ENCODE results near the gene MON1B.

DNA sequence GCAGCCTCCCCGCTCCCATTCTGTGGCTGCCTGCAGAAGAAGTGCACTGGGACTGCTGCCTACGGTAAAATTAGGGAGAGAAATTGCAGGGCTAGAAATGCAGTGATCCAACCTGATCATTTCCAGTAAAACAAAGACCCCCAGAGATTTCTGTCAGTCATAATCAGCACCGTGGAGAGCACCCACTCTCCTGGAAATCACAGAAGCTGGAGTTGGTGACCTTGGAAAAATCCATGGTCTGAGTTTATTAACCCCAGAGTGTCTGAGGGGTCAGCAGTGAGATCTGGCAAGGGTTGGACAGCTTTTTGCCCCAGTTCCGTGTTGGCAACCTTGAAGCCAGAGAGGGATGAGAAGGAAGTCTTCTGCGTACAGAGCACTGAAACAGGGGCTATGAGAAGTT lies 16.0 kb downstream of the MON1B start:
- TF ChIP-seq EZH2 (IDR thresholded peaks at IDR 0.05; ENCODE audit: borderline replicate concordance, insufficient read depth, low read length, poor library complexity, severe bottlenecking) (no peak), EP300 (conservative IDR thresholded peaks at IDR 0.05; ENCODE audit: poor library complexity, severe bottlenecking) (no peak), RAD21 (conservative IDR thresholded peaks at IDR 0.05) (no peak)
- TF ChIP-seq, protein P1, sequence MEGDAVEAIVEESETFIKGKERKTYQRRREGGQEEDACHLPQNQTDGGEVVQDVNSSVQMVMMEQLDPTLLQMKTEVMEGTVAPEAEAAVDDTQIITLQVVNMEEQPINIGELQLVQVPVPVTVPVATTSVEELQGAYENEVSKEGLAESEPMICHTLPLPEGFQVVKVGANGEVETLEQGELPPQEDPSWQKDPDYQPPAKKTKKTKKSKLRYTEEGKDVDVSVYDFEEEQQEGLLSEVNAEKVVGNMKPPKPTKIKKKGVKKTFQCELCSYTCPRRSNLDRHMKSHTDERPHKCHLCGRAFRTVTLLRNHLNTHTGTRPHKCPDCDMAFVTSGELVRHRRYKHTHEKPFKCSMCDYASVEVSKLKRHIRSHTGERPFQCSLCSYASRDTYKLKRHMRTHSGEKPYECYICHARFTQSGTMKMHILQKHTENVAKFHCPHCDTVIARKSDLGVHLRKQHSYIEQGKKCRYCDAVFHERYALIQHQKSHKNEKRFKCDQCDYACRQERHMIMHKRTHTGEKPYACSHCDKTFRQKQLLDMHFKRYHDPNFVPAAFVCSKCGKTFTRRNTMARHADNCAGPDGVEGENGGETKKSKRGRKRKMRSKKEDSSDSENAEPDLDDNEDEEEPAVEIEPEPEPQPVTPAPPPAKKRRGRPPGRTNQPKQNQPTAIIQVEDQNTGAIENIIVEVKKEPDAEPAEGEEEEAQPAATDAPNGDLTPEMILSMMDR (IDR thresholded peaks at IDR 0.05; ENCODE audit: poor library complexity, severe bottlenecking) = no peak
- TF ChIP-seq, protein P2, sequence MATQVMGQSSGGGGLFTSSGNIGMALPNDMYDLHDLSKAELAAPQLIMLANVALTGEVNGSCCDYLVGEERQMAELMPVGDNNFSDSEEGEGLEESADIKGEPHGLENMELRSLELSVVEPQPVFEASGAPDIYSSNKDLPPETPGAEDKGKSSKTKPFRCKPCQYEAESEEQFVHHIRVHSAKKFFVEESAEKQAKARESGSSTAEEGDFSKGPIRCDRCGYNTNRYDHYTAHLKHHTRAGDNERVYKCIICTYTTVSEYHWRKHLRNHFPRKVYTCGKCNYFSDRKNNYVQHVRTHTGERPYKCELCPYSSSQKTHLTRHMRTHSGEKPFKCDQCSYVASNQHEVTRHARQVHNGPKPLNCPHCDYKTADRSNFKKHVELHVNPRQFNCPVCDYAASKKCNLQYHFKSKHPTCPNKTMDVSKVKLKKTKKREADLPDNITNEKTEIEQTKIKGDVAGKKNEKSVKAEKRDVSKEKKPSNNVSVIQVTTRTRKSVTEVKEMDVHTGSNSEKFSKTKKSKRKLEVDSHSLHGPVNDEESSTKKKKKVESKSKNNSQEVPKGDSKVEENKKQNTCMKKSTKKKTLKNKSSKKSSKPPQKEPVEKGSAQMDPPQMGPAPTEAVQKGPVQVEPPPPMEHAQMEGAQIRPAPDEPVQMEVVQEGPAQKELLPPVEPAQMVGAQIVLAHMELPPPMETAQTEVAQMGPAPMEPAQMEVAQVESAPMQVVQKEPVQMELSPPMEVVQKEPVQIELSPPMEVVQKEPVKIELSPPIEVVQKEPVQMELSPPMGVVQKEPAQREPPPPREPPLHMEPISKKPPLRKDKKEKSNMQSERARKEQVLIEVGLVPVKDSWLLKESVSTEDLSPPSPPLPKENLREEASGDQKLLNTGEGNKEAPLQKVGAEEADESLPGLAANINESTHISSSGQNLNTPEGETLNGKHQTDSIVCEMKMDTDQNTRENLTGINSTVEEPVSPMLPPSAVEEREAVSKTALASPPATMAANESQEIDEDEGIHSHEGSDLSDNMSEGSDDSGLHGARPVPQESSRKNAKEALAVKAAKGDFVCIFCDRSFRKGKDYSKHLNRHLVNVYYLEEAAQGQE (IDR thresholded peaks at IDR 0.05; ENCODE audit: borderline replicate concordance) = no peak

All from neural cell (in vitro differentiated cells).